Colon (tissue), 2 donors: ENCODE data around the gene TREX2.

Source experiments
- FAIRE-seq: peaks from 2 replicates; lab custom pipeline; 2012; peaks lifted over from hg19 to GRCh38; lab: Jason Lieb, UNC
- donor health status: control.
- donor health status: control.

TREX2 gene

GRCh38 chrX:153406903-153407302 is 39.0 kb downstream of the TREX2 start:
- FAIRE-seq: no peak

DNA sequence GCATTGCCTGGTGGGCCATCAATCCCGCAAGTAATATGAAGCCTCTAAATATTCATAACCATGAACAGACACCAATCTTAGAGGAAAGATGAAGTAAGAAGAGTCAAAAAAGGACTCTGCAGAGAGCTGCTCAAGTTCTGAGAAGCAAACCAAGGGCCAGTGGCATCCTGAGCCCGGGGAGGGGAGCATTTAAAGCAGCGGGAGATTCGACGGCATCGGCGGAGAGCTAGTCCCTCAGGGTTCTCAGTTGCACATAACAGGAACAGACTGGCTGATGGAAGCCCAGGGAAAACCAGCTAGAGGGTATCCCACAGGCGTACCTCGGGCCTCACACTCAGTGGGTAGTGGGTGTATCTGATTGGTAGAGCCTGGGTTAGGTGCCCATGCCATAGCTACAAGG is 39.8 kb downstream of the TREX2 start:
- FAIRE-seq: no peak

- FAIRE-seq: no peak
Measured at GRCh38 chrX:153405426-153405825, 40.4 kb downstream of the TREX2 start.

DNA sequence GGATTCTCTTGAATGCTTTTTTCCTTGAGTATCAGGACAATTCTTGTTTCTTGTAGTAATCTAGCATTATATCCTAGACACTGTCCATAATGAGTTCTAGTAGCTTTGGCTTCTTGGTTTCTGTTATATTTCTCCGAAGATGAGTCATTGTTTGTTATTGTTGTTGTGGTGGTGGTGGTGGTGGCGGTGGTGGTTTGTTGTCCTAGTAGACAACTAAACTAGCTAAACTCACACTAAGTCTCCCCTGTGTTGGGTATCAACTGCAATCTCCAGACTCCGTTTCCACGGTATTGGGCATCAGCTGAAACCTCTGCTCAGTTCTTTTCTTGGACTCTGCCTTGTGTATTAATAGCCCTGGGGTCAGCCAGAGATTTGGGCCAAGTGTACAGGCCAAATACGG is 41.5 kb downstream of the TREX2 start:
- FAIRE-seq: peak; percentile 77

DNA sequence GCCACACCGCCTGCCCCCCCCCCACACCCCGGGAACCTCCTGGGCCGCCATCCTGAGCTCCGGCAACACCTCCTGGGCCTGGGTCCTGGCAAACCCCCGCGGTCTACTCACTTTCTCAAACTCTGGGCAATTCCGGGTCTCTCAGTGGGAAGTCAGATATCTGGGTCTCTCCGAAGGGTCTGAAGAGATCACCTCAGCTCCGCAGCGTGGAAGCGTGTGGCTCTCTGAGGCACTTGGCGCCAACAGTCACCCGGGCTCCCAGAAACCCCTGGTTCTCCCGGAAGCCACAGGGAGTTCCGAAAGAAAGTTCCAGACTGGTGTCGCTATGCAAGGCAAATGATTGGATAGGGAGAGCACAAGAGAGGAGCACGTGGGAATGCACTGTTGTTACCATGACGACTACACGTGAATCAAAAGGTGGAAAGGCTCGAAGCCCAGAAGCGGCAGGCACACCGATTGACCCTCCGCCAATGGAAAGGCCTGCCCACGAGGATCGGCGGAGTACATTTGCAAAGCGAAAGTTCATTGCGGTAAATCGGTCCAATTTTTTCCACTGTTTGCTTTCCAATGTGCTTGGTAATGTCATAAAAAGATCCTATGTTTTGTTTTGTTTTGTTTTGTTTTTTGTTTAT is 44.6 kb downstream of the TREX2 start, which contains the start of gene PNMA6E:
PNMA6E (minus strand) TSS at position 218 of the 632 bp plus-strand sequence. CDS start 2,501 bp downstream, outside the sequence.
- no peak for FAIRE-seq

DNA sequence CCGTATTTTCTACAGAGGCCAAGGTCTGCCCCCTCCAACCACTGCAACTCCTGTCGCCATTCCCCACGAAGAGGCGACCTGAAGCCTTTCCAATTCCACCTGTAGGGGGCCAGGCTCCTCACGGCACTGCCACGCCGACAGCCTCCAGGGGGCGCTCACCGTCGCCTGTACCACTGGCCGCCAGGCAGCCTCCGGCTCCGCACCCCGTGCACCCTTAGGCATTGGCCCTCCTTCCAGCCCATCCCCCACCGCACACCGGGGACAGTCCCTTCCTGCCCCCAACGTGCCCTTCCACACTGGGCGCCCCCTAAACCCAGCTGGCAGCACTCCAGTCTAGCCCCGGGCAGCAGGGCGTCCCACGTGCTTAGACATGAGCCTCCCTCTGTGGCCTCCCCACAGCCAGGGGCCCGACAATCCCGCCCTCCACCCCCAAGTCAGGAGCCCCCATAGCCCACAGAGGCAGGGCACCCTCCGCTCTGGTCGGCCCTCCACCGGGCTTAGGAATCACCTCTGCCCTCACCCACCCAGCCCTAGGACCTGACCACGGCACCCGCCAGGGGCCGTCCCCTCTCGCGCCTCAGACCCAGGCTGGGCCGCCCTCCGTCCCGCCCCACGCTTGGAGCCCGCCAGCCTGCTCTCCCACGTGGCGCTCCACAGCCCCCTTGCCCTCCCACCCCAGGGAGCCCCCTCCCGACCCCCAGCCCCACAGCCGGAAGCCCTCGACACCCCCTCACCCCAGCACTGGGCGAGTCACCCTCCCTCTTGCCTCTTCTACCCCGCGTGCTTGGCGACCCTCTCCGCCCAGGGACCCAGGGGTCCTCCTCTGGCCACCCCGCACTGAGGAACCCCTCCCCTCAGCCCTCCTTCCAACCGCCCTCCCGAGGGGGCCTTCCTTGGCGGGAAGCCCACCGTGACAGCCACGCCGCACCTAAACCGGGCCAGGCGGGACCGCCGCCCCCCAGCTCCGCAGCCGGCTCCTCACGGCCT is 45.4 kb downstream of the TREX2 start:
- no peak for FAIRE-seq

- no peak for FAIRE-seq
Measured at GRCh38 chrX:153398275-153398960, 47.4 kb downstream of the TREX2 start.

- no peak for FAIRE-seq
Measured at GRCh38 chrX:153397256-153397960, 48.4 kb downstream of the TREX2 start.

DNA sequence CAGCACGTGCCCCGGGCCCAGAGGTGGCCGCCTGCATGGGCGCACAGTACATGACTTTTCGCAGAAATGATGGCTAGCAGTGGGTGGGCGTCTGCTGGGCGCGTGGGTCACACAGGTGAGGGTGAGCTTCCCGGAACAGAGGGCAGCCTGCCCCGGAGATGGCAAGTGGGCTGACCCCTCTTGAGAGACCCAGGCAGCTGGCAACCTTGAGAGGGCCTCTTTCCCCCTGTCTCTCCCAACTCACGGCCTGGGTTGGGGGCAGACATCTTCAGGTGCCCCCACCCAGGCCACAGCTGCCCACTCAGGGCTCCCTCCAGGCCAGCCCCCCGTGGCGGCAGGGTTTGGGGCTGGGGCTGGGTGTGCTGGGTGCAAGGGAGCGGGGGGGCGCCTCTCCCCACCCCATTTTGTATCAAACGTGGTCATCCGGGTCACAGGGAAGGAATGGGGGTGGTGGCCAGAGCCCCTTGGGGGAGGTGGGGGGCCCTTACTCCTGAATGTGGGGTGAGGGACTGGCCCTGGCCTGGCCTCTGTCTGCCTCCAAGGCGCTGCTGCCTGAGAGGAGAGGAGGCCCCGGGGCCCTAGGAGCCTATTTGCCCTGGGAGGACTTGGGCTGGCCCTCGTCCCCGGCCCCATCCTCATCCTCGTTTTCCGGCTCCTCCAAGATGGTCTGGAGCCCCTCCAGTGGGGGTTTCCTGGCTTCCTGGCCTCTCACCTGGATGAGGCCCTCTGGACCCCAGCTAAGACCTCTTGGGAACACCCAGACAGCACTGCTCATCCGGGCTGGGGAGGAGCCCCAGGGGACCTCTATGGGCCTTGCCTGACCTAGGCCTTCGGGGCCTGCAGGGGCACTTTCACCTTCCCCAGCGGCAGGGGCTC is 49.3 kb downstream of the TREX2 start:
- FAIRE-seq: no peak

DNA sequence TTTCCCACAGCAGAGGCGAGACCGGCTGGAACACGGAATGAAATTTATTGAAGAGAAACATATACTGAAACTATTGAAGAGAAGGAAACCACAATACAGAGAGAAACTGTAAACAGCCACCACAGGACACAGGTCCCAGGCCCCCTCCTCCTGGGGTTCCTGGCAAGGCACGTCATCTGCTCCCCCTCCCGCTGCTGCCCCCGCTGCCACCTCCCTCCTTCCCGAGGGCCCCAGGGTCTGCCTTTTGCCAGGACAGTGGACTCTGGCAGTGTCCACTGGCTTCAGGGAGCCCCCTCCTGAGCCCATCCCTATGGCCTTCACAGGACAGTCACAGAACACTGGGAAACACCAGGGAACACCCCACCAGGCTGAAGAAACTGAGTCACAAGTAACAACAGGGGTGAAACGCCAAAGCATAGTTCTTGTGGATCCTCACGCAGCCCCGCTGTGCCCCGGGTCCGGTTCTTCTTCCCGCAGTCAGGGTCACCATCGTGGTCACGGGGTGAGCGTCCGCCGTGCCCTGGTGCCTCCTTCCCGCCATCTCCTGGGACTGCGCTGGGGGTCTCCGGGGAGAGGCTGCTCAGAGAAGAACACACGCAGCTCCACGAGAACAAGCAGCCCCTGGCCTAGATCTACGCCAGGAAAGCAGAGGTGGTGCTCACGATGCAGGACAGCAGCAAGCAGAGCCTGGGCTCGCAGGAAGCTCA is 50.1 kb downstream of the TREX2 start:
- no peak for FAIRE-seq

GRCh38 chrX:153394612-153395011 is 51.2 kb downstream of the TREX2 start:
- no peak for FAIRE-seq
